Esophagus muscularis mucosa (tissue), 3 donors: ENCODE measurements around the gene GRIN2B.

ENCODE experiments used
- CTCF ChIP-seq, 3 experiments: fragments of 200-600 bp in 2 of 3; fragments of 450-650 bp in 1 of 3; sonication (generic) in 2 of 3; IDR thresholded peaks; one replicate each; pipeline ENCODE4 v1.5.1; 2017 to 2019; ENCODE audit warnings: antibody characterized with exemption in 3 of 3, mild to moderate bottlenecking in 2 of 3, moderate library complexity in 1 of 3
- EP300 ChIP-seq: sonication (generic); formaldehyde crosslinking; IDR thresholded peaks from one replicate; pipeline ENCODE4 v1.6.1; 2017; ENCODE audit warnings: antibody characterized with exemption

- TF ChIP-seq CTCF (IDR thresholded peaks at IDR 0.05) (no peak), EP300 (no peak)
Measured at GRCh38 chr12:13961971-13962370, 19.4 kb downstream of the GRIN2B start.
